Colonic mucosa (tissue), 4 donors: ENCODE results near the gene RAB29. TPM values are rescaled to one million over a fixed set of nuclear protein-coding genes. Genes with fewer than 3 reads are reported as not detected.

ENCODE experiments used
- DNase-seq: peaks from one replicate; pipeline ENCODE4 v3.0.0-alpha.2; 2020
- H3K27ac ChIP-seq: fragments of 200-600 bp; one replicate; pipeline ENCODE4 v1.8.0; 2021
- H3K27me3 ChIP-seq: fragments of 200-600 bp; one replicate; pipeline ENCODE4 v1.8.0; 2021
- H3K36me3 ChIP-seq: fragments of 200-600 bp; one replicate; pipeline ENCODE4 v1.8.0; 2021
- H3K4me1 ChIP-seq: fragments of 200-600 bp; one replicate; pipeline ENCODE4 v1.8.0; 2021; ENCODE audit warnings: mild to moderate bottlenecking
- H3K4me3 ChIP-seq: fragments of 200-600 bp; one replicate; pipeline ENCODE4 v1.8.0; 2021
- H3K9ac ChIP-seq, 2 donors: one replicate each; pipeline ENCODE4 v1.7.0; 2013; ENCODE audit warnings: control low read depth in 2 of 2, low read depth in 2 of 2, low read length in 2 of 2
- H3K9me3 ChIP-seq: fragments of 200-600 bp; one replicate; pipeline ENCODE4 v1.8.0; 2021
- CTCF ChIP-seq: fragments of 200-600 bp; IDR thresholded peaks from one replicate; pipeline ENCODE4 v1.8.0; 2022; ENCODE audit warnings: antibody characterized with exemption, mild to moderate bottlenecking
- intact Hi-C: fragments of 100-400 bp; cut with DNase I; formaldehyde crosslinking; loops from one replicate; pipeline ENCODE4 v1.14.1; 2022
- total RNA-seq, 2 donors: library from RNA; stranded (reverse); fragmentation: NEBNext Ultra II Directional in 1 of 2; extraction: Animal tissue kit (Norgen Biotek cat#: 25700) in 1 of 2; gene quantifications; one replicate each; pipeline ENCODE4 v1.2.1, GENCODE V29; 2021
- donor health status: healthy.
- donor health status: DM: no; HTN: no; CAD: no.
- donor health status: DM: no; HTN: no; CAD: no.

RAB29 gene
- total RNA-seq, 2 donors from 2014 or later = 7.5 to 10.2 TPM

GRCh38 chr1:205764578-205764977, 10.7 kb downstream of the RAB29 start:
- Histone ChIP-seq H3K9me3 (no peaks in the 10 kb centered on the region), H3K27me3 (no peaks in the 10 kb centered on the region), H3K36me3 (no peaks in the 10 kb centered on the region), H3K9ac (no peak overlapping the region), H3K4me3 (no peak overlapping the region), H3K4me1 (no peaks in the 10 kb centered on the region), H3K27ac (no peak overlapping the region)
- TF ChIP-seq CTCF = no peak
- intact Hi-C loops = no loop called here
- no peak for DNase-seq

DNA sequence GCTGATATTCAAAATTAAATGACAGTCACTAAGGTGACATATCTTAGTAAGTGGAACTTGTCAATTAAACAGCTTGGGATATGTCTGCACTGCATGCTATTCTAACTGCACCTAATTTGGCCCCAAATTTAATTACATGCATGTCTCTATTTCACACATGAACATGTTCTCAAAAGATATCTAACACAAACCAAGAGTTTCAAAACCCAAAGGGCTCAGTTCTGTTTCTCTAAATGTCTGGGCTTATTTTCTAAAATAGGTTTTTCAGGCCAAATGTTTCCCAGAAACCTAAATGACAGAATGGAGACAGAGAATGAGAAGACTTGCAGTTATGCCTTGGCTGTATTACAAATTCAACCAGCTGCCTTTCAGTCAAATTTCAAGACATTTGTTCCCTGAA, 11.3 kb downstream of the RAB29 start:
- H3K27me3 ChIP-seq = no peaks in the 10 kb centered on the region
- intact Hi-C loops = no loop called here
- no peak overlapping the region for H3K4me3 ChIP-seq
- H3K4me1 ChIP-seq = no peaks in the 10 kb centered on the region
- H3K27ac ChIP-seq = no peak overlapping the region
- no peak for TF ChIP-seq CTCF
- no peak overlapping the region for H3K9ac ChIP-seq
- DNase-seq = no peak
- H3K36me3 ChIP-seq = no peaks in the 10 kb centered on the region
- no peaks in the 10 kb centered on the region for H3K9me3 ChIP-seq

DNA sequence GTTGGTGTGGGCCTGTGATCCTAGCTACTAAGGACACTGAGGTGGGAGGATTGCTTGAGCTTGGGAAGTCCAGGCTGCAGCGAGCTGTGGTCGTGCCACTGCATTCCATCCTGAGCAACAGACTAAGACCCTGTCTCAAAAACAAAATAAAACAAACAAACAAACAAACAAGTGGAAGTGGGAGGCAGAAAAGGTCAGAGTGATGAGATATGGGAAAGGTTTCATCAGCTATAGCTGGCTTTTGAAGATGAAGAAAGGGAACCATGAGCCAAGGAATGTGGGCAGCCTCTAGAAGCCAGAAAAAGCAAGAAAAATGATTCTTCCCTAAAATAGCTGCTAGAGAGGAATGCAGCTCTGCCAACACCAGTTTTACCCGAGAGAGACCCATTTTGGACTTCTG, 14.7 kb downstream of the RAB29 start:
- Histone ChIP-seq H3K27ac (no peak overlapping the region), H3K4me3 (no peak overlapping the region), H3K4me1 (no peaks in the 10 kb centered on the region), H3K27me3 (no peaks in the 10 kb centered on the region), H3K36me3 (no peaks in the 10 kb centered on the region), H3K9ac (no peak overlapping the region), H3K9me3 (no peaks in the 10 kb centered on the region)
- intact Hi-C loops = no loop called here
- no peak for DNase-seq
- no peak for TF ChIP-seq CTCF

DNA sequence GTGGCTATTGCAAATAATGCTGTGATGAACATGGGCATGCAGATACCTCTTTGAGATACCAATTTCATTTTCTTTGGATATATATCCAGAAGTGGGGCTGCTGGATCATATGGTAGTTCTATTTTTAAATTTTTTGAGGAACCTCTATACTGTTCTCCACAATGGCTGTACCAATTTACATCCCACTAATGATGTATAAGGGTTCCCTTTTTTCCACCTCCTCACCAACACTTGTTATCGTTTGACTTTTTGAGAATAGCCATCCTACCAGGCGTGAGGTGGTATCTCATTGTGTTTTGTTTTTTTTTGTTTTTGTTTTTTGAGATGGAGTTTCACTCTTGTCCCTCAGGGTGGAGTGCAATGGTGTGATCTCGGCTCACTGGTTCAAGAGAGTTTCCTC, 18.7 kb downstream of the RAB29 start:
- no peak for TF ChIP-seq CTCF
- H3K9ac ChIP-seq = no peak overlapping the region
- no peak overlapping the region for H3K4me3 ChIP-seq
- no peak overlapping the region for H3K27ac ChIP-seq
- H3K9me3 ChIP-seq = no peaks in the 10 kb centered on the region
- intact Hi-C loops = no loop called here
- no peaks in the 10 kb centered on the region for H3K27me3 ChIP-seq
- no peak for DNase-seq
- no peaks in the 10 kb centered on the region for H3K36me3 ChIP-seq
- no peaks in the 10 kb centered on the region for H3K4me1 ChIP-seq

DNA sequence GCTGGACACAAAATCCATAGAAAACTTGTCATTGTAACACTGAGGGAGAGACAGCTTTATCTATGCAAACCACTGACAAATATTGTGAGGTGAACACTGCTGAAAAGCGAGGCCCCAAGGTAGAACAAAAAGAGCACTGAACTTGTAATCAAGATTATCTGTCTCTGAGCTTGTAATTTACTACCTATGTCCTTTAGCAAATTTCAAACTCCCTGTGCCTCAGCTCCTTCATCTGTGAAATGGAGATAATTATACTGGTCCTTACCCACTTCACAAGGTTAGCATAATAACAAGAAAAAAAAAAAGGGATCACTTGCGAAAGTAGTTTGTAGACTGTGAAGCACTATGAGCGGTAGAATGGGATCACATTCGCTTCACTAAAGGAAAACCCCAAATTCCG, 20.4 kb downstream of the RAB29 start:
- Histone ChIP-seq H3K4me3 (no peak overlapping the region), H3K9ac (no peak overlapping the region), H3K27ac (no peak overlapping the region), H3K36me3 (no peaks in the 10 kb centered on the region), H3K27me3 (no peaks in the 10 kb centered on the region), H3K9me3 (no peaks in the 10 kb centered on the region), H3K4me1 (no peaks in the 10 kb centered on the region)
- no peak for DNase-seq
- no peak for TF ChIP-seq CTCF
- intact Hi-C loops = no loop called here
